ENCODE results near the gene PIK3R6.

The PIK3R6 gene

GRCh38 chr17:8792646-8793045 lies 74.8 kb downstream of the PIK3R6 start:
- DNase-seq (ENCODE audit: low read depth) = no peak

GRCh38 chr17:8791910-8792270 lies 75.6 kb downstream of the PIK3R6 start:
- no peak for DNase-seq (ENCODE audit: low read depth)

- DNase-seq (ENCODE audit: low read depth) = no peak
Measured at GRCh38 chr17:8791248-8791909, 76.1 kb downstream of the PIK3R6 start.

GRCh38 chr17:8789743-8790142 lies 77.7 kb downstream of the PIK3R6 start:
- no peak for DNase-seq (ENCODE audit: low read depth)

- DNase-seq (ENCODE audit: low read depth) = no peak
Measured at GRCh38 chr17:8788998-8789397, 78.5 kb downstream of the PIK3R6 start.

- peak; percentile 58 for DNase-seq (ENCODE audit: low read depth)
Measured at GRCh38 chr17:8785547-8786413, 81.7 kb downstream of the PIK3R6 start.

- DNase-seq (ENCODE audit: low read depth) = no peak
Measured at GRCh38 chr17:8782176-8782575, 85.3 kb downstream of the PIK3R6 start.

GRCh38 chr17:8781776-8782175 lies 85.7 kb downstream of the PIK3R6 start:
- no peak for DNase-seq (ENCODE audit: low read depth)

GRCh38 chr17:8776881-8777280 lies 90.6 kb downstream of the PIK3R6 start:
- DNase-seq (ENCODE audit: low read depth) = no peak

GRCh38 chr17:8776248-8776647 lies 91.2 kb downstream of the PIK3R6 start:
- no peak for DNase-seq (ENCODE audit: low read depth)

- DNase-seq (ENCODE audit: low read depth) = no peak
Measured at GRCh38 chr17:8766731-8767130, 100.7 kb downstream of the PIK3R6 start.

- no peak for DNase-seq (ENCODE audit: low read depth)
Measured at GRCh38 chr17:8762012-8762411, 105.5 kb downstream of the PIK3R6 start.

GRCh38 chr17:8758137-8758596 lies 109.3 kb downstream of the PIK3R6 start, which contains the start of gene SPDYE4:
SPDYE4 (minus strand) TSS chr17:8758546; CDS start chr17:8758382, 164 bp downstream.
- DNase-seq (ENCODE audit: low read depth) = no peak

GRCh38 chr17:8757189-8757588 lies 110.3 kb downstream of the PIK3R6 start:
- DNase-seq (ENCODE audit: low read depth) = no peak

GRCh38 chr17:8755590-8756255 lies 111.8 kb downstream of the PIK3R6 start:
- DNase-seq (ENCODE audit: low read depth) = no peak

GRCh38 chr17:8754890-8755289 lies 112.6 kb downstream of the PIK3R6 start:
- no peak for DNase-seq (ENCODE audit: low read depth)

- no peak for DNase-seq (ENCODE audit: low read depth)
Measured at GRCh38 chr17:8753976-8754440, 113.5 kb downstream of the PIK3R6 start.

GRCh38 chr17:8753136-8753975 lies 114.1 kb downstream of the PIK3R6 start:
- no peak for DNase-seq (ENCODE audit: low read depth)

All from activated T-cell treated with anti-CD3 and anti-CD28 coated beads for 1 hour (primary cell).